H54 (cell line): Measurements from ENCODE around the gene HSPD1.

Source experiments
- DNase-seq: peaks from one replicate; pipeline ENCODE4 v3.0.0; 2011; ENCODE audit warnings: low spot score, mixed read lengths; ENCODE audit not compliant: insufficient read length
- FAIRE-seq: peaks from 3 replicates; lab custom pipeline; 2011; peaks lifted over from hg19 to GRCh38; lab: Jason Lieb, UNC
- POLR2A ChIP-seq: IDR thresholded peaks from 2 replicates; pipeline ENCODE4 v1.6.1; 2011; ENCODE audit warnings: low read depth, mild to moderate bottlenecking, low read length

The HSPD1 gene

GRCh38 chr2:197437380-197437779 lies 62.3 kb downstream of the HSPD1 start:
- no peak for TF ChIP-seq POLR2A
- FAIRE-seq = no peak

More at GRCh38 chr2:197437380-197437779, 62.3 kb downstream of the HSPD1 start:
- no peak for DNase-seq
